HFFc6 (cell line): ENCODE measurements around the gene SERPIND1. TPM values are rescaled to one million over a fixed set of nuclear protein-coding genes. Genes with fewer than 3 reads are reported as not detected.
"Not testable (repeated sequence)": the region's sequence is repeated elsewhere in the genome, so short reads cannot be mapped to it uniquely, and the experiment has no call there.

Experiments
- DNase-seq: peaks from one replicate; pipeline ENCODE4 v3.0.0-alpha.2; 2018
- H3K27ac Mint-ChIP-seq: 2 replicates; pipeline ENCODE4 v1.8.0; 2020; ENCODE audit warnings: mild to moderate bottlenecking, mixed read lengths
- H3K27me3 Mint-ChIP-seq: 2 replicates; pipeline ENCODE4 v1.8.0; 2021; ENCODE audit warnings: mild to moderate bottlenecking, moderate library complexity, mixed read lengths; ENCODE audit not compliant: insufficient read depth
- H3K36me3 Mint-ChIP-seq: 2 replicates; pipeline ENCODE4 v1.8.0; 2021; ENCODE audit warnings: low read depth, mixed read lengths
- H3K4me1 Mint-ChIP-seq: 2 replicates; pipeline ENCODE4 v1.8.0; 2020; ENCODE audit warnings: low read depth, mixed read lengths
- H3K4me3 Mint-ChIP-seq: 2 replicates; pipeline ENCODE4 v1.8.0; 2020; ENCODE audit warnings: mild to moderate bottlenecking, moderate library complexity, mixed read lengths
- H3K9me3 Mint-ChIP-seq: 2 replicates; pipeline ENCODE4 v1.8.0; 2020; ENCODE audit warnings: mild to moderate bottlenecking, mixed read lengths
- CTCF ChIP-seq: fragments of 200-600 bp; sonication (generic); IDR thresholded peaks from 2 replicates; pipeline ENCODE4 v1.5.0; 2021; ENCODE audit warnings: antibody characterized with exemption, mild to moderate bottlenecking
- total RNA-seq, 6 experiments: library from RNA; stranded (reverse); fragmentation: NEBNext Ultra II Directional; extraction: Animal tissue kit (Norgen Biotek cat#: 25700); gene quantifications; 2 replicates in 1 of 6; 3 replicates in 5 of 6; pipeline ENCODE4 v1.2.3, GENCODE V29; 2021

SERPIND1 gene
- total RNA-seq, 6 experiments from 2014 or later = 0.07 to 0.19 (median 0.11) TPM; not detected in 1

- Mint-ChIP-seq H3K4me3 (no peak overlapping the region), H3K4me1 (no peaks in the 10 kb centered on the region), H3K9me3 (no peaks in the 10 kb centered on the region), H3K27ac (no peak overlapping the region), H3K36me3 (peaks cover 7% of the 10 kb centered on the region; the same call in 1 of the 2 replicates), H3K27me3 (peaks cover 1% of the 10 kb centered on the region; the same call in 1 of the 2 replicates)
- DNase-seq = no peak
- no peak for TF ChIP-seq CTCF
Measured at GRCh38 chr22:20816559-20816958, 42.6 kb downstream of the SERPIND1 start.

GRCh38 chr22:20818471-20818870, 44.6 kb downstream of the SERPIND1 start:
- H3K36me3 Mint-ChIP-seq = no peaks in the 10 kb centered on the region; the same call in 1 of the 2 replicates
- no peaks in the 10 kb centered on the region for H3K4me1 Mint-ChIP-seq
- no peak for TF ChIP-seq CTCF
- DNase-seq = no peak
- H3K4me3 Mint-ChIP-seq = no peak overlapping the region
- H3K9me3 Mint-ChIP-seq = no peaks in the 10 kb centered on the region
- H3K27ac Mint-ChIP-seq = no peak overlapping the region
- H3K27me3 Mint-ChIP-seq = peaks cover 1% of the 10 kb centered on the region; the same call in 1 of the 2 replicates

- Mint-ChIP-seq H3K27ac (no peak overlapping the region), H3K4me1 (no peaks in the 10 kb centered on the region), H3K36me3 (no peaks in the 10 kb centered on the region; the same call in 1 of the 2 replicates), H3K4me3 (no peak overlapping the region), H3K27me3 (peaks cover 1% of the 10 kb centered on the region; the same call in 1 of the 2 replicates), H3K9me3 (no peaks in the 10 kb centered on the region)
- DNase-seq = no peak
- TF ChIP-seq CTCF = no peak
Measured at GRCh38 chr22:20819471-20819870, 45.6 kb downstream of the SERPIND1 start.

GRCh38 chr22:20821717-20822239, 47.9 kb downstream of the SERPIND1 start:
- not testable (repeated sequence) for H3K36me3 Mint-ChIP-seq, H3K4me3 Mint-ChIP-seq, DNase-seq, H3K27ac Mint-ChIP-seq, H3K4me1 Mint-ChIP-seq, H3K27me3 Mint-ChIP-seq, H3K9me3 Mint-ChIP-seq

- H3K4me3 Mint-ChIP-seq = no peak overlapping the region
- peaks cover 1% of the 10 kb centered on the region; the same call in 1 of the 2 replicates for H3K27me3 Mint-ChIP-seq
- H3K27ac Mint-ChIP-seq = no peak overlapping the region
- no peak for TF ChIP-seq CTCF
- no peaks in the 10 kb centered on the region; the same call in 1 of the 2 replicates for H3K36me3 Mint-ChIP-seq
- no peaks in the 10 kb centered on the region for H3K9me3 Mint-ChIP-seq
- H3K4me1 Mint-ChIP-seq = no peaks in the 10 kb centered on the region
- DNase-seq = no peak
Measured at GRCh38 chr22:20822240-20822639, 48.3 kb downstream of the SERPIND1 start.

GRCh38 chr22:20823264-20823663, 49.4 kb downstream of the SERPIND1 start:
- peaks cover 1% of the 10 kb centered on the region; the same call in 1 of the 2 replicates for H3K27me3 Mint-ChIP-seq
- H3K4me3 Mint-ChIP-seq = no peak overlapping the region
- no peak for DNase-seq
- H3K27ac Mint-ChIP-seq = no peak overlapping the region
- H3K36me3 Mint-ChIP-seq = peaks cover 5% of the 10 kb centered on the region; the same call in 1 of the 2 replicates
- TF ChIP-seq CTCF = no peak
- no peaks in the 10 kb centered on the region for H3K9me3 Mint-ChIP-seq
- no peaks in the 10 kb centered on the region for H3K4me1 Mint-ChIP-seq

GRCh38 chr22:20825216-20825615, 51.3 kb downstream of the SERPIND1 start:
- not testable (repeated sequence) for H3K4me3 Mint-ChIP-seq, DNase-seq, H3K27ac Mint-ChIP-seq, H3K4me1 Mint-ChIP-seq, H3K27me3 Mint-ChIP-seq, H3K9me3 Mint-ChIP-seq
- H3K36me3 Mint-ChIP-seq = peaks cover 22% of the 10 kb centered on the region
